PC-3 (cell line): ENCODE results near the gene WIPF3. TPM values are rescaled to one million over a fixed set of nuclear protein-coding genes. Genes with fewer than 3 reads are reported as not detected.

Source experiments
- ATAC-seq: fragments of 200-7000 bp; cut with Tn5 transposase; 2 replicates; pipeline ENCODE4 v1.9.1; 2020; ENCODE audit warnings: mild to moderate bottlenecking, moderate library complexity
- BruUV-seq: library from RNA; stranded (reverse); fragments of 400-500 nt; replicated peaks from 2 replicates; lab custom pipeline; 2021; lab: Mats Ljungman, UMichigan
- CTCF ChIA-PET: fragments of 300-600 bp; sonication (Branson Sonifier 250); formaldehyde crosslinking; loops from one replicate; lab custom pipeline; 2022; ENCODE audit warnings: antibody characterized with exemption; lab: Charles Lee
- POLR2A ChIA-PET: fragments of 300-600 bp; sonication (Branson Sonifier 250); formaldehyde crosslinking; loops from one replicate; lab custom pipeline; 2022; ENCODE audit warnings: antibody characterized with exemption; ENCODE audit not compliant: unreplicated experiment; lab: Charles Lee
- DNase-seq: peaks from one replicate; pipeline ENCODE4 v3.0.0-alpha.2; 2015
- H2AFZ ChIP-seq: fragments of 300-600 bp; sonication (generic); 2 replicates; pipeline ENCODE4 v1.6.0; 2016; ENCODE audit warnings: antibody characterized with exemption, low read length
- H3F3A ChIP-seq: fragments of 300-600 bp; sonication (generic); one replicate; pipeline ENCODE4 v1.6.0; 2017; ENCODE audit warnings: antibody characterized with exemption, low read length, control low read depth, mild to moderate bottlenecking; ENCODE audit not compliant: unreplicated experiment
- H3K27ac ChIP-seq: fragments of 300-600 bp; sonication (generic); 2 replicates; pipeline ENCODE4 v1.5.1; 2016; ENCODE audit warnings: mild to moderate bottlenecking, low read length
- H3K27me3 ChIP-seq: fragments of 300-600 bp; sonication (generic); 2 replicates; pipeline ENCODE4 v1.6.1; 2016; ENCODE audit warnings: low read length, mixed read lengths
- H3K36me3 ChIP-seq: fragments of 300-600 bp; sonication (generic); 2 replicates; pipeline ENCODE4 v1.6.1; 2016; ENCODE audit warnings: low read depth, mixed run types, low read length, mixed read lengths
- H3K4me1 ChIP-seq: fragments of 300-600 bp; sonication (generic); 2 replicates; pipeline ENCODE4 v1.5.1; 2016; ENCODE audit warnings: low read length; ENCODE audit not compliant: insufficient read depth
- H3K4me2 ChIP-seq: fragments of 300-600 bp; sonication (generic); 2 replicates; pipeline ENCODE4 v1.6.0; 2016; ENCODE audit warnings: low read length
- H3K4me3 ChIP-seq: fragments of 300-600 bp; sonication (generic); 2 replicates; pipeline ENCODE4 v1.5.1; 2016; ENCODE audit warnings: mild to moderate bottlenecking, low read length, mixed read lengths
- H3K79me2 ChIP-seq: fragments of 300-600 bp; sonication (generic); 2 replicates; pipeline ENCODE4 v1.6.1; 2017; ENCODE audit warnings: low read length, mixed read lengths
- H3K9ac ChIP-seq: fragments of 300-600 bp; sonication (generic); 2 replicates; pipeline ENCODE4 v1.6.0; 2016; ENCODE audit warnings: mild to moderate bottlenecking, low read length
- H3K9me2 ChIP-seq: fragments of 300-600 bp; sonication (generic); replicated peaks from 2 replicates; pipeline ENCODE4 v1.6.1; 2016; ENCODE audit warnings: mixed run types, low read length, mixed read lengths
- H3K9me3 ChIP-seq: fragments of 300-600 bp; sonication (generic); 2 replicates; pipeline ENCODE4 v1.6.1; 2016; ENCODE audit warnings: low read length, mixed read lengths
- H4K20me1 ChIP-seq: fragments of 300-600 bp; sonication (generic); 2 replicates; pipeline ENCODE4 v1.6.1; 2016; ENCODE audit warnings: low read length, mixed read lengths
- EZH2 ChIP-seq: fragments of 300-600 bp; sonication (generic); IDR thresholded peaks from one replicate; pipeline ENCODE4 v1.6.1; 2017; ENCODE audit warnings: antibody characterized with exemption, mild to moderate bottlenecking, low read length; ENCODE audit not compliant: unreplicated experiment
- EZH2phosphoT487 ChIP-seq: fragments of 300-600 bp; sonication (generic); IDR thresholded peaks from 2 replicates; pipeline ENCODE4 v1.6.1; 2018; ENCODE audit warnings: mild to moderate bottlenecking, antibody characterized with exemption, low read length, borderline replicate concordance
- intact Hi-C: fragments of 100-400 bp; cut with micrococcal nuclease; formaldehyde crosslinking; loops from 2 replicates; pipeline ENCODE4 v1.9.0; 2023
- total RNA-seq: library from RNA; depleted of rRNA; stranded (reverse); fragments of >200 nt; gene quantifications from 2 replicates; pipeline ENCODE4 v1.2.3, GENCODE V29; 2014
- TF ChIP-seq, protein P1 (sequence below): fragments of 300-600 bp; sonication (generic); conservative IDR thresholded peaks from 2 replicates; pipeline ENCODE4 v1.5.1; 2017; ENCODE audit warnings: antibody characterized with exemption, low read depth, mild to moderate bottlenecking, low read length

Gene WIPF3
- total RNA-seq, 1 experiment from 2014 or later: 3.4 TPM

DNA sequence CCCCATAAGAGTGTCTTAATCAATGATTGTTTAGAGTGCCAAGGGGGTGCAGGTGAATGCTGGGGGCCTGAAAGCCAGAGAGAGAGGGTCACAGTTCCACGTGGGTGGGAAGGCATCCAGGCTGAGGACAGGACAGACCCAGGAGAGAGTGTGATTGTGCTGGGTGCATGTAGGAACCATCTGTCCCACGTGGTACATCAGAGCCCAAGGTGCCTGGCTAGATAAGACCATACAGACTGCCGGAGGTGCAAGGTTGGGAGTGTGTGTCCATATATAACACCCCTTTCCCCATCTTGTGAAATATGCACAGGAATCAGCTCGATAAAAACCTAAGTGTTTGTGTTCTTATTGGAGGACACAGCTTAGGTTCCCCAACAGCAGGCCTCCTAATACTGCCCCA lies 85.5 kb downstream of the WIPF3 start:
- Histone ChIP-seq H3K27me3 (no peaks in the 10 kb centered on the region), H3K36me3 (no peaks in the 10 kb centered on the region; the same call in 1 of the 2 replicates), H3K4me2 (no peak overlapping the region), H3K9me3 (no peaks in the 10 kb centered on the region), H4K20me1 (no peaks in the 10 kb centered on the region), H3K9me2 (no peaks in the 10 kb centered on the region), H3F3A (no peaks in the 10 kb centered on the region), H3K79me2 (no peaks in the 10 kb centered on the region), H2AFZ (no peak overlapping the region), H3K9ac (no peak overlapping the region), H3K27ac (no peak overlapping the region), H3K4me3 (no peak overlapping the region), H3K4me1 (no peaks in the 10 kb centered on the region)
- DNase-seq: no peak
- BruUV-seq: no TSS peak
- no peak for ATAC-seq
- TF ChIP-seq EZH2: no peak
- no peak for TF ChIP-seq EZH2phosphoT487
- TF ChIP-seq, protein P1, sequence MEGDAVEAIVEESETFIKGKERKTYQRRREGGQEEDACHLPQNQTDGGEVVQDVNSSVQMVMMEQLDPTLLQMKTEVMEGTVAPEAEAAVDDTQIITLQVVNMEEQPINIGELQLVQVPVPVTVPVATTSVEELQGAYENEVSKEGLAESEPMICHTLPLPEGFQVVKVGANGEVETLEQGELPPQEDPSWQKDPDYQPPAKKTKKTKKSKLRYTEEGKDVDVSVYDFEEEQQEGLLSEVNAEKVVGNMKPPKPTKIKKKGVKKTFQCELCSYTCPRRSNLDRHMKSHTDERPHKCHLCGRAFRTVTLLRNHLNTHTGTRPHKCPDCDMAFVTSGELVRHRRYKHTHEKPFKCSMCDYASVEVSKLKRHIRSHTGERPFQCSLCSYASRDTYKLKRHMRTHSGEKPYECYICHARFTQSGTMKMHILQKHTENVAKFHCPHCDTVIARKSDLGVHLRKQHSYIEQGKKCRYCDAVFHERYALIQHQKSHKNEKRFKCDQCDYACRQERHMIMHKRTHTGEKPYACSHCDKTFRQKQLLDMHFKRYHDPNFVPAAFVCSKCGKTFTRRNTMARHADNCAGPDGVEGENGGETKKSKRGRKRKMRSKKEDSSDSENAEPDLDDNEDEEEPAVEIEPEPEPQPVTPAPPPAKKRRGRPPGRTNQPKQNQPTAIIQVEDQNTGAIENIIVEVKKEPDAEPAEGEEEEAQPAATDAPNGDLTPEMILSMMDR: no peak
- intact Hi-C loops: no loop called here
- CTCF ChIA-PET: no interaction called here
- POLR2A ChIA-PET: no interaction called here

DNA sequence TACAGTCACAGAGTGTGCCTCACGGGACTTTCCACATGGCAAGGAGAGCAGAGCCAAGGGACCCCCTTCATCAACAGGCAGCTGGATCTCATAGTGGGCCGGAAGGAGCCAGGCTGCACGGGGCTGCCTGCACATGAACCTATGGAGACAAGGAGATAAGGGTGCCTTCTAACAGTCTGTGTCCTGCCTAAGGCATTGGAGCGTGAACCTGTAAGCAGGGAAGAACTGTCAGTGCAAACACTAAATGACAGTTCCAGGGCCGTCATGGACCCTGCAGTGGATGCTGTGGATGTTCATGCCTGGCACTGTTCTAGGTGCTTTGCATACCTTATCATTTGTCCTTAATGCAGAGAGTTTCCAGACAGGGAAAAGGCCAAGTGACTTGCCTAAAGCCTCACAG lies 85.9 kb downstream of the WIPF3 start:
- H3K4me3 ChIP-seq: no peak overlapping the region
- H3F3A ChIP-seq: no peaks in the 10 kb centered on the region
- no peaks in the 10 kb centered on the region for H3K79me2 ChIP-seq
- no peaks in the 10 kb centered on the region for H3K27me3 ChIP-seq
- no peaks in the 10 kb centered on the region; the same call in 1 of the 2 replicates for H3K36me3 ChIP-seq
- no peak for TF ChIP-seq EZH2
- no peak overlapping the region for H3K9ac ChIP-seq
- no peaks in the 10 kb centered on the region for H3K9me2 ChIP-seq
- no peaks in the 10 kb centered on the region for H4K20me1 ChIP-seq
- BruUV-seq: no TSS peak
- H3K4me2 ChIP-seq: no peak overlapping the region
- intact Hi-C loops: no loop called here
- POLR2A ChIA-PET: no interaction called here
- no peak overlapping the region for H3K27ac ChIP-seq
- H3K4me1 ChIP-seq: no peaks in the 10 kb centered on the region
- H2AFZ ChIP-seq: no peak overlapping the region
- CTCF ChIA-PET: no interaction called here
- ATAC-seq (no peak), DNase-seq (no peak)
- H3K9me3 ChIP-seq: no peaks in the 10 kb centered on the region

DNA sequence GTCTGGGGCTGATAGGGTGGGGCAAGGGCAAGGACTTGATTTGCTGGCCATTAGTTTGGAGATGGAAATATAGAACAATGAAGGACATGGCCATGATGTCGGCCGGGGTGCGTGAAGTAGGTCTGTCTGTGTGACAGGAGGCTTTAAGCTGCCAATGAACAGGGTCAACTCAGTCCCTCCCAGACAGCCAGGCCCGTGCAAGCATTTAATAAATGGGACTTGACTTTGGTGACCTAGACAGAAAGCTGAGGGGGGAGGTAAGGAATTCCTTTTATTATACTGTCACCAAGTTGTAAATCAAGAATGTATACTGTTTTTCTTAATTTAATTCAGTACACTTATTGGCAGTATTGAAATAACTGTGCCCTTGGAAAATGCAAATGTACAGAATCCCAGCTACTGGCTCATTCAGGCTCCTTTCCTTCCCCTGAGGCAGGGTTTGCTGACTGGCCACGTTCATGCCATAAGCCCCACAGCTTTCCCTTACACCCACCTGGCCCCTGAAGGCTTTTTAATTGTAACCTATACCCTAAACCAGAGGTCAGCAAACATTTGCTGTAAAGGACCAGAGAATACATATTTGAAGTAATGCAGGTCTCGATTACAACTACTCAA lies 87.2 kb downstream of the WIPF3 start:
- no peak for TF ChIP-seq EZH2phosphoT487
- no peak for TF ChIP-seq EZH2
- TF ChIP-seq, protein P1: no peak
- ChIA-PET CTCF (no interaction called here), POLR2A (no interaction called here)
- DNase-seq (no peak), ATAC-seq (no peak)
- H2AFZ ChIP-seq: no peak overlapping the region
- H3K9ac ChIP-seq: no peak overlapping the region
- H3K4me2 ChIP-seq: no peak overlapping the region
- intact Hi-C loops: no loop called here
- no peaks in the 10 kb centered on the region for H3K27me3 ChIP-seq
- H3K9me2 ChIP-seq: no peaks in the 10 kb centered on the region
- no peaks in the 10 kb centered on the region for H3K9me3 ChIP-seq
- H3K27ac ChIP-seq: no peak overlapping the region
- no peaks in the 10 kb centered on the region for H3K4me1 ChIP-seq
- H3K36me3 ChIP-seq: no peaks in the 10 kb centered on the region; the same call in 1 of the 2 replicates
- H4K20me1 ChIP-seq: no peaks in the 10 kb centered on the region
- no peaks in the 10 kb centered on the region for H3K79me2 ChIP-seq
- H3F3A ChIP-seq: no peaks in the 10 kb centered on the region
- BruUV-seq: no TSS peak
- H3K4me3 ChIP-seq: no peak overlapping the region
